ENCODE results near the gene BANF2. TPM values are rescaled to one million over a fixed set of nuclear protein-coding genes. Genes with fewer than 3 reads are reported as not detected.

BANF2 gene
- polyA plus RNA-seq, 3 donors = not detected

DNA sequence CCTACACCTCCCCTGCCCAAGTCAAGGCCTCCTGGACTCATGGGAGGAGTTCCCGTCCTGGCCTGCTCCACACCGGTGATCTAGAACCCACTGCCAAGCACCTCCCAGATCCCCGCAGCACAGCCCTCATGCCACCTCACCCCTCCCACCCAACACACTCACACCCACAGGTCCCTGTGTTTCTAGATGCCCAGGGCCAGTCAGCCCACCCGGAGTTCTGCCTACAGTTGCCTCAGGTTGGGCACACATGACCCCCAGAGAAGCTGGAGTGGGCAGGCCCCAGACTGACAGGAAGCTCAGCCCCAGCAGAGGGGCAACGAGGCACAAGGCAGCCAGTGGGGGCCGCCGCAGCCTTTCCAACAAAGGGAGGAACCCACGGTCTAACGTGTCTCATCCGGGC, 47.4 kb upstream of the BANF2 start:
- H3K27ac Mint-ChIP-seq = peak overlapping the region in 3 of 7 donors; percentile 28 to 54 (median 50)
- H3K4me1 Mint-ChIP-seq = peaks cover 50% of the 10 kb centered on the region
- no peaks in the 10 kb centered on the region for H3K9me3 Mint-ChIP-seq
- peaks cover 0 to 3% (median 0%) of the 10 kb centered on the region in 3 donors for H3K27me3 Mint-ChIP-seq (ENCODE audit: low read depth in 3 of 3)
- Histone ChIP-seq H3K79me2 (ENCODE audit: insufficient read depth, low read length) (peaks cover 43% of the 10 kb centered on the region), H3K4me1 (ENCODE audit: control insufficient read depth in 1 of 2, insufficient read depth in 2 of 2, low read length in 2 of 2) (peaks cover 27 to 46% of the 10 kb centered on the region in 2 donors), H4K20me1 (ENCODE audit: insufficient read depth, low read length) (peaks cover 74% of the 10 kb centered on the region), H3K27me3 (ENCODE audit: control insufficient read depth in 2 of 2, insufficient read depth in 2 of 2, low read length in 2 of 2) (no peaks in the 10 kb centered on the region), H3K4me2 (replicated peaks; ENCODE audit: extremely low read depth, low read length, poor library complexity, severe bottlenecking) (no peak overlapping the region), H3K36me3 (replicated peaks in 1 of 2; ENCODE audit: control insufficient read depth in 1 of 2, insufficient read depth in 2 of 2, low read length in 2 of 2) (peaks cover 19 to 52% of the 10 kb centered on the region in 2 donors), H3K4me3 (replicated peaks in 1 of 3; ENCODE audit: low read depth in 2 of 3, low read length in 3 of 3) (no peak overlapping the region), H3K9me3 (replicated peaks in 1 of 2; ENCODE audit: control insufficient read depth in 1 of 2, insufficient read depth in 1 of 2, low read length in 2 of 2) (no peaks in the 10 kb centered on the region), H2AFZ (ENCODE audit: insufficient read depth, low read depth, low read length, poor library complexity, severe bottlenecking) (no peak overlapping the region), H3K9ac (ENCODE audit: insufficient read depth, low read length, poor library complexity, severe bottlenecking) (no peak overlapping the region), H3K27ac (ENCODE audit: low read depth in 1 of 2, low read length in 2 of 2) (peak overlapping the region in 1 of 2 donors; percentile 24)
- DNase-seq = no peak
- TF ChIP-seq, protein P1, sequence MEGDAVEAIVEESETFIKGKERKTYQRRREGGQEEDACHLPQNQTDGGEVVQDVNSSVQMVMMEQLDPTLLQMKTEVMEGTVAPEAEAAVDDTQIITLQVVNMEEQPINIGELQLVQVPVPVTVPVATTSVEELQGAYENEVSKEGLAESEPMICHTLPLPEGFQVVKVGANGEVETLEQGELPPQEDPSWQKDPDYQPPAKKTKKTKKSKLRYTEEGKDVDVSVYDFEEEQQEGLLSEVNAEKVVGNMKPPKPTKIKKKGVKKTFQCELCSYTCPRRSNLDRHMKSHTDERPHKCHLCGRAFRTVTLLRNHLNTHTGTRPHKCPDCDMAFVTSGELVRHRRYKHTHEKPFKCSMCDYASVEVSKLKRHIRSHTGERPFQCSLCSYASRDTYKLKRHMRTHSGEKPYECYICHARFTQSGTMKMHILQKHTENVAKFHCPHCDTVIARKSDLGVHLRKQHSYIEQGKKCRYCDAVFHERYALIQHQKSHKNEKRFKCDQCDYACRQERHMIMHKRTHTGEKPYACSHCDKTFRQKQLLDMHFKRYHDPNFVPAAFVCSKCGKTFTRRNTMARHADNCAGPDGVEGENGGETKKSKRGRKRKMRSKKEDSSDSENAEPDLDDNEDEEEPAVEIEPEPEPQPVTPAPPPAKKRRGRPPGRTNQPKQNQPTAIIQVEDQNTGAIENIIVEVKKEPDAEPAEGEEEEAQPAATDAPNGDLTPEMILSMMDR (IDR thresholded peaks at IDR 0.05) = no peak
- intact Hi-C loops (cut with micrococcal nuclease) = no loop called here
- H3K4me3 Mint-ChIP-seq = no peak overlapping the region
- H3K36me3 Mint-ChIP-seq = peaks cover 27 to 52% of the 10 kb centered on the region in 2 donors
- 69% methylated on average over 10 of the region's 10 CpGs for WGBS (ENCODE audit: insufficient coverage)

DNA sequence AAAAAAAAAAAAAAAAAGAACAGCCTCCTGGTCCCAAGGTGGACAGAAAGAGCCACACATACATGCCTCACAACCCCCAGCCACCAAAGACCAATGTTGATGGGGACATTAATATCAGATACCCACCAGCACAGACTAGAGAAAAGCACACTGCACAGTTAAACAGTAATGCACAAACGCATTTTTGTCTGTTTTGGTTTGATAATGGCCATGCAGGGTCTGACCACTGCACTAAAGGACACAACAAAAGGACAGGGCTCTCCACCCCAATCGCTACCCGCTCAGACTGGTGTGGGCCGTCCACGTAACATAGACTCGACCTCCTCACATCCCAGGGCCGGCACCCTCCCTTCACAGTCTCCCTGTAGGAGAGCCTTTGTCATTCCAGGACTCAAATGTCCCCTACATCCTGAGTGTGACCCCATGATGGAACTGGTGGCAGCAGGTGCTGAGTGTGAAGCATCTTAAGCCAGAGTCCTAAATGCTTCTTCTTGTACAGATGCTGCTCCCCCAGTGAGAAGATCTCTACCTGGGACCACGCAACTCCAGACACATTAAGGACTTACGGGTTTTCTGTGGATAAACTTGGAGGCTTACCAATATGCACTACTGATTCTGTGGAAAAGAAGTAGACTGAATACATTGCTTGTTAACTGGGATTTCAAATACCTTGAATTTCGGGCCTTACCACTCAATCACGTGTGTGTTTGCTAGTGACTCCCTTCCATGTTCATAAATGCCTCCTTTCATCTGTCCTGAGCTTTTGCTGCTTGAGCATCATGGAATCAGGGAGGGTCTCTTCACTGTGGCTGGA, 45.7 kb upstream of the BANF2 start:
- WGBS (ENCODE audit: insufficient coverage) = 96% methylated on average over 7 of the region's 11 CpGs

More for the DNA sequence above, 45.7 kb upstream of the BANF2 start:
- peaks cover 63% of the 10 kb centered on the region for H4K20me1 ChIP-seq (ENCODE audit: insufficient read depth, low read length)
- no peak overlapping the region for H3K27ac ChIP-seq (ENCODE audit: low read depth in 1 of 2, low read length in 2 of 2)
- H3K9ac ChIP-seq (ENCODE audit: insufficient read depth, low read length, poor library complexity, severe bottlenecking) = no peak overlapping the region
- no peak overlapping the region for H2AFZ ChIP-seq (ENCODE audit: insufficient read depth, low read depth, low read length, poor library complexity, severe bottlenecking)
- no peak overlapping the region for H3K4me2 ChIP-seq (replicated peaks; ENCODE audit: extremely low read depth, low read length, poor library complexity, severe bottlenecking)
- TF ChIP-seq, protein P1 (IDR thresholded peaks at IDR 0.05) = no peak
- H3K27me3 ChIP-seq (ENCODE audit: control insufficient read depth in 2 of 2, insufficient read depth in 2 of 2, low read length in 2 of 2) = no peaks in the 10 kb centered on the region
- no peak for DNase-seq
- H3K36me3 ChIP-seq (replicated peaks in 1 of 2; ENCODE audit: control insufficient read depth in 1 of 2, insufficient read depth in 2 of 2, low read length in 2 of 2) = peaks cover 24 to 68% of the 10 kb centered on the region in 2 donors
- peaks cover 43% of the 10 kb centered on the region for H3K79me2 ChIP-seq (ENCODE audit: insufficient read depth, low read length)
- Mint-ChIP-seq H3K36me3 (peaks cover 41 to 64% of the 10 kb centered on the region in 2 donors), H3K27me3 (ENCODE audit: low read depth in 3 of 3) (no peaks in the 10 kb centered on the region), H3K4me3 (no peak overlapping the region), H3K9me3 (peaks cover 5 to 9% (median 8%) of the 10 kb centered on the region in 7 donors), H3K4me1 (peaks cover 34% of the 10 kb centered on the region), H3K27ac (peak overlapping the region in 3 of 7 donors; percentile 43 to 75 (median 66))
- H3K4me1 ChIP-seq (ENCODE audit: control insufficient read depth in 1 of 2, insufficient read depth in 2 of 2, low read length in 2 of 2) = peaks cover 21 to 33% of the 10 kb centered on the region in 2 donors
- H3K4me3 ChIP-seq (replicated peaks in 1 of 3; ENCODE audit: low read depth in 2 of 3, low read length in 3 of 3) = no peak overlapping the region
- peaks cover 0 to 5% of the 10 kb centered on the region in 2 donors for H3K9me3 ChIP-seq (replicated peaks in 1 of 2; ENCODE audit: control insufficient read depth in 1 of 2, insufficient read depth in 1 of 2, low read length in 2 of 2)
- intact Hi-C loops (cut with micrococcal nuclease) = no loop called here
